Measurements from ENCODE around the gene CMTM4.
"Not testable (repeated sequence)": the region's sequence is repeated elsewhere in the genome, so short reads cannot be mapped to it uniquely, and the experiment has no call there.

Gene CMTM4

DNA sequence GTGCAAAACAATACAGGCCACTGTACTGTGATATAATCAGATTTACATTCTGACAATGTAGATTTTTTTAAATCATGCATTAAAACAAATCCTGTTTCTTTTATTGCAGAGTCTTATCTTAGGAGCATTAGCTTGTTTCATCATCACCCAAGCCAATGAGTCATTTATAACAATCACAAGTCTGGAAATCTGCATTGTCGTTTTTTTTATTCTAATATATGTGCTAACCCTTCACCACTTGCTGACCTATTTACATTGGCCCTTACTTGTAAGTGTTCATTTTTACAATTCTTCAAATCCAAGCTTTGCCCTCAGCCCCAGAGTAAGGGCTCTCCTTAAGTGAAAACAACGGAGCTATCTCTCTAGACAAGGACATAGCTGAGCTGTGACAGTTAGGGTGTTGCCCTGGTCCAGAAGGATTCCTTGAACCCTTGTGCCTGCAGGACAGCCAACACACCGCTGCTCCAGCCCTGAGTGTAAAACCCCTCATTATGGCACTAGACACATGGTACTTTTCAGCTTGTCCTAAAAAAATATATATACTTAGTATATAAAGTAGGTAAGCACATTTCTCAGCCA lies 126.6 kb downstream of the CMTM4 start:
- H3K4me1 ChIP-seq (ENCODE audit: control insufficient read depth in 2 of 2, insufficient read depth in 2 of 2, low read length in 2 of 2): peaks cover 0 to 3% of the 10 kb centered on the region in 2 donors
- H3K27me3 ChIP-seq (ENCODE audit: control insufficient read depth in 2 of 2, insufficient read depth in 2 of 2, low read length in 2 of 2): no peaks in the 10 kb centered on the region
- no peak overlapping the region for H3K4me3 ChIP-seq (ENCODE audit: low read length in 2 of 2)
- no peaks in the 10 kb centered on the region for H3K9me3 ChIP-seq (ENCODE audit: control insufficient read depth in 2 of 2, low read length in 2 of 2)
- H3K27ac ChIP-seq (ENCODE audit: low read depth in 2 of 2, low read length in 2 of 2): no peak overlapping the region
- H3K9ac ChIP-seq (ENCODE audit: low read depth in 1 of 2, low read length in 2 of 2): no peak overlapping the region
- H3K36me3 ChIP-seq (ENCODE audit: control insufficient read depth in 2 of 2, insufficient read depth in 2 of 2, low read length in 2 of 2): peaks cover 7 to 10% of the 10 kb centered on the region in 2 donors

DNA sequence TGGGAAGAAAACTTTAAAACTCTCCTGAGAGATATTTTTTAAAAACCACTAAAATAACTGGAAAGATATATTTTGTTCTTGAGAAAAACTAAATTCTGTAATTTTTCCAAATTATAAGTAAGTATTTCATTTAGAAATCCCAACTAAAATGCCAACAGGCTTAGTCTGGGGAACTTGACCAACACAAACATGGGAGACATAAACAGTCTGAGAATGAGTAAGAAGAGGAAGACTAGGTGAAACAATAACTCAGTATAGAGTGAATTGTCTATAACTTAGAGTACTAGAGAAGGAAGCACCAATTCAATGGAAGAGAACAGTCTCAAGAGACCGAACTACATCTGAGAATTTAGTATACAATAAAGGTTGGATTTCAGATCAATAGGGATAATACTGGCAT lies 127.4 kb downstream of the CMTM4 start:
- Histone ChIP-seq H3K9me3 (ENCODE audit: control insufficient read depth in 2 of 2, low read length in 2 of 2) (no peaks in the 10 kb centered on the region), H3K9ac (ENCODE audit: low read depth in 1 of 2, low read length in 2 of 2) (no peak overlapping the region), H3K4me1 (ENCODE audit: control insufficient read depth in 2 of 2, insufficient read depth in 2 of 2, low read length in 2 of 2) (peaks cover 0 to 5% of the 10 kb centered on the region in 2 donors), H3K36me3 (ENCODE audit: control insufficient read depth in 2 of 2, insufficient read depth in 2 of 2, low read length in 2 of 2) (peaks cover 10 to 13% of the 10 kb centered on the region in 2 donors), H3K27me3 (ENCODE audit: control insufficient read depth in 2 of 2, insufficient read depth in 2 of 2, low read length in 2 of 2) (no peaks in the 10 kb centered on the region), H3K27ac (ENCODE audit: low read depth in 2 of 2, low read length in 2 of 2) (no peak overlapping the region), H3K4me3 (ENCODE audit: low read length in 2 of 2) (no peak overlapping the region)

DNA sequence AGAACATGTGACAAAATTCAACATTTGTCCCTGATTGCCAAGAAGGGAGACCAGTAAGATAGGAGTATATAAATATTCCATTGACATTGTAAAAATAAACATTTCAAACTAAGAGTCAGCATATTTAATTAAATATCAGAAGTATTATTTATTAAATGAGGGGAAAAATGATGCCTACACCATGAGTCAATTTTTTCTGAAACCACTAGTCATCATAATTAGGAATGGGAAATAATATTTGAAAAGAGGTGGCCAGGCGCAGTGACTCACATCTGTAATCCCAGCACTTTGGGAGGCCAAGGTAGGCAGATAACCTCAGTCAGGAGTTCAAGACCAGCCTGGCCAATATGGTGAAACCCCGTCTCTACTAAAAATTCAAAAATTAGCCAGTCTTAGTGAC lies 128.2 kb downstream of the CMTM4 start:
- Histone ChIP-seq H3K9me3 (ENCODE audit: control insufficient read depth in 2 of 2, low read length in 2 of 2) (no peaks in the 10 kb centered on the region), H3K36me3 (ENCODE audit: control insufficient read depth in 2 of 2, insufficient read depth in 2 of 2, low read length in 2 of 2) (peaks cover 13% of the 10 kb centered on the region in 2 donors), H3K27me3 (ENCODE audit: control insufficient read depth in 2 of 2, insufficient read depth in 2 of 2, low read length in 2 of 2) (no peaks in the 10 kb centered on the region)

DNA sequence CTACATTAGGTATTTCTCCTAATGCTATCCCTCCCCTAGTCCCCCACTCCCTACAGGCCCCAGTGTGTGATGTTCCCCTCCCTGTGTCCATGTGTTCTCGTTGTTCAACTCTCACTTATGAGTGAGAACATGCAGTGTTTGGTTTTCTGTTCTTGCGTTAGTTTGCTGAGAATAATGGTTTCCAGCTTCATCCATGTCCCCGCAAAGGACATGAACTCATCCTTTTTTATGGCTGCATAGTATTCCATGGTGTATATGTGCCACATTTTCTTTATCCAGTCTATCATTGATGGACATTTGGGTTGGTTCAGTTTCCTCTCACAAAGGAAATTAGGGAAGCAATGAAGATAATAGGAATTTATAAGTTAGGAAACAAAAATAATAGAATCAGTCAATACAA lies 129.3 kb downstream of the CMTM4 start:
- peaks cover 13 to 16% of the 10 kb centered on the region in 2 donors for H3K36me3 ChIP-seq (ENCODE audit: control insufficient read depth in 2 of 2, insufficient read depth in 2 of 2, low read length in 2 of 2)
- H3K27ac ChIP-seq (ENCODE audit: low read depth in 2 of 2, low read length in 2 of 2); H3K27me3 ChIP-seq (ENCODE audit: control insufficient read depth in 2 of 2, insufficient read depth in 2 of 2, low read length in 2 of 2); H3K9ac ChIP-seq (ENCODE audit: low read depth in 1 of 2, low read length in 2 of 2); H3K9me3 ChIP-seq (ENCODE audit: control insufficient read depth in 2 of 2, low read length in 2 of 2); H3K4me1 ChIP-seq (ENCODE audit: control insufficient read depth in 2 of 2, insufficient read depth in 2 of 2, low read length in 2 of 2); H3K4me3 ChIP-seq (ENCODE audit: low read length in 2 of 2): not testable (repeated sequence)

More for the DNA sequence above, 128.2 kb downstream of the CMTM4 start:
- Histone ChIP-seq H3K4me3 (ENCODE audit: low read length in 2 of 2) (no peak overlapping the region), H3K27ac (ENCODE audit: low read depth in 2 of 2, low read length in 2 of 2) (no peak overlapping the region), H3K4me1 (ENCODE audit: control insufficient read depth in 2 of 2, insufficient read depth in 2 of 2, low read length in 2 of 2) (peaks cover 0 to 5% of the 10 kb centered on the region in 2 donors), H3K9ac (ENCODE audit: low read depth in 1 of 2, low read length in 2 of 2) (no peak overlapping the region)

DNA sequence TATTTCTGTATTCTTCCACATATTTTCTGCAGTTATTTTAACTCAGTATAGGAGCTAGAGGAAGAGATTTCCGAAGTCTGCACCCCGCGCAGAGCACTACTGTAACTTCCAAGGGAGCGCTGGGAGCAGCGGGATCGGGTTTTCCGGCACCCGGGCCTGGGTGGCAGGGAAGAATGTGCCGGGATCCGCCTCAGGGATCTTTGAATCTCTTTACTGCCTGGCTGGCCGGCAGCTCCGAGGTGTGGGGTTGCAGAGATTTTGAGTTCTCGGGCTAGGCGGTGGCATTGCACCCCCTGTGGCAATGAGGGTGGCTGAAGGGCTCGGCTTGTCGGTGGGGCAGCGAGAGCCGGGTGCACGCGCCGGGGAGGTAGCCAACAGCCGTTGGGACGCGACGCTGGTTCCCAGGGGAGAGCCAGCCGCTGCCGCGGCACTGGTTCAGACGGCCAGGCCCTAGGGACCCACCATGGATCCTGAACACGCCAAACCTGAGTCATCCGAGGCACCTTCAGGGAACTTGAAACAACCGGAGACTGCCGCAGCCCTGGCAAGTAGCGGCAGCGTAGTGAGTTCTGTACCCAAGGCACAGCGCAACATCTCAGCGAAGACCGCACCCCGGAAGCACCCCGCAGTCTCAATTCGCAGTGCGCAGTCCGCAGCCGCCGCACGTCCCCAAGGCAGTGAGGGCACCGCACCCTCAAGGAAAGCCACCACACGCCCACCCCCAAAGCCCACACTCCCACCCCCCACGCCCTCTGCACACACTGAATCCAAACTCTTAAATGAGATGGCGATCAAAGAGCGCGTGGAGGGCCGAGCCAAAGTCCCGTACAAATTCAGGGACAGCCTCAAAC lies 130.3 kb downstream of the CMTM4 start, which contains the start of gene CMTM1:
CMTM1 (plus strand) TSS at position 389 of the 851 bp plus-strand sequence; CDS start at position 464, 75 bp downstream.
- no peak within 1 kb of the TSS for H3K9ac ChIP-seq (ENCODE audit: low read depth in 1 of 2, low read length in 2 of 2)
- no peaks in the 10 kb centered on the region for H3K9me3 ChIP-seq (ENCODE audit: control insufficient read depth in 2 of 2, low read length in 2 of 2)
- H3K27me3 ChIP-seq (ENCODE audit: control insufficient read depth in 2 of 2, insufficient read depth in 2 of 2, low read length in 2 of 2): no peaks in the 10 kb centered on the region
- H3K27ac ChIP-seq (ENCODE audit: low read depth in 2 of 2, low read length in 2 of 2): no peak within 1 kb of the TSS
- H3K36me3 ChIP-seq (ENCODE audit: control insufficient read depth in 2 of 2, insufficient read depth in 2 of 2, low read length in 2 of 2): peaks cover 13 to 19% of the 10 kb centered on the region in 2 donors
- peaks cover 3 to 5% of the 10 kb centered on the region in 2 donors for H3K4me1 ChIP-seq (ENCODE audit: control insufficient read depth in 2 of 2, insufficient read depth in 2 of 2, low read length in 2 of 2)
- H3K4me3 ChIP-seq (ENCODE audit: low read length in 2 of 2): no peak within 1 kb of the TSS

Measured in mucosa of rectum (tissue), 2 donors.